OCI-LY1 (cell line): ENCODE measurements around the gene HUS1.
A peak's percentile ranks its signal among the peaks of the same experiment; 100 is the strongest.

Experiments
- H2AFZ ChIP-seq: fragments of 200-600 bp; sonication (generic), shearing (Covaris generic); 2 replicates; pipeline ENCODE4 v1.6.0; 2014; ENCODE audit warnings: antibody characterized with exemption, mild to moderate bottlenecking, low read length
- H3F3A ChIP-seq: fragments of 200-600 bp; sonication (generic), shearing (Covaris generic); 2 replicates; pipeline ENCODE4 v1.6.0; 2014; ENCODE audit warnings: mild to moderate bottlenecking, antibody characterized with exemption, low read length, moderate library complexity; ENCODE audit not compliant: insufficient read depth
- H3K27ac ChIP-seq: fragments of 200-600 bp; sonication (generic); 2 replicates; pipeline ENCODE4 v1.5.1; 2014; ENCODE audit warnings: low read length, mixed run types, mild to moderate bottlenecking, low read depth; ENCODE audit not compliant: poor library complexity, severe bottlenecking
- H3K27me3 ChIP-seq: fragments of 200-600 bp; sonication (generic); 2 replicates; pipeline ENCODE4 v1.6.0; 2014; ENCODE audit warnings: antibody characterized with exemption, mild to moderate bottlenecking, low read length, moderate library complexity; ENCODE audit not compliant: insufficient read depth
- H3K36me3 ChIP-seq: fragments of 200-600 bp; sonication (generic); 2 replicates; pipeline ENCODE4 v1.6.1; 2014; ENCODE audit warnings: mild to moderate bottlenecking, antibody characterized with exemption, low read length, moderate library complexity, mixed read lengths; ENCODE audit not compliant: insufficient read depth
- H3K4me1 ChIP-seq: fragments of 200-600 bp; sonication (generic); 2 replicates; pipeline ENCODE4 v1.5.1; 2014; ENCODE audit warnings: mild to moderate bottlenecking, low read length, moderate library complexity; ENCODE audit not compliant: insufficient read depth, severe bottlenecking
- H3K4me2 ChIP-seq: fragments of 200-600 bp; sonication (generic), shearing (Covaris generic); 2 replicates; pipeline ENCODE4 v1.6.1; 2014; ENCODE audit warnings: low read length
- H3K4me3 ChIP-seq: fragments of 200-600 bp; sonication (generic); 2 replicates; pipeline ENCODE4 v1.5.1; 2014; ENCODE audit warnings: low read length, low read depth, mild to moderate bottlenecking, mixed read lengths; ENCODE audit not compliant: poor library complexity, severe bottlenecking
- H3K79me2 ChIP-seq: fragments of 200-600 bp; shearing (Covaris generic); 2 replicates; pipeline ENCODE4 v1.6.1; 2016; ENCODE audit warnings: mixed run types, low read length, mixed read lengths; ENCODE audit not compliant: insufficient read depth
- H3K9ac ChIP-seq: fragments of 200-600 bp; sonication (generic), shearing (Covaris generic); 2 replicates; pipeline ENCODE4 v1.6.1; 2014; ENCODE audit warnings: mild to moderate bottlenecking, low read length, mixed read lengths
- H3K9me2 ChIP-seq: fragments of 200-600 bp; sonication (generic), shearing (Covaris generic); 2 replicates; pipeline ENCODE4 v1.6.1; 2014; ENCODE audit warnings: low read depth, mild to moderate bottlenecking, low read length, mixed read lengths
- H3K9me3 ChIP-seq: fragments of 200-600 bp; shearing (Covaris generic); 2 replicates; pipeline ENCODE4 v1.6.1; 2014; ENCODE audit warnings: low read length, mixed read lengths
- H4K20me1 ChIP-seq: fragments of 200-600 bp; sonication (generic), shearing (Covaris generic); 2 replicates; pipeline ENCODE4 v1.6.0; 2016; ENCODE audit warnings: mild to moderate bottlenecking, low read length; ENCODE audit not compliant: insufficient read depth
- EZH2 ChIP-seq: fragments of 200-600 bp; sonication (generic), shearing (Covaris generic); IDR thresholded peaks from 2 replicates; pipeline ENCODE4 v1.8.0; 2017; ENCODE audit warnings: borderline replicate concordance, mixed run types, mild to moderate bottlenecking, antibody characterized with exemption, low read length, moderate library complexity, mixed read lengths
- TF ChIP-seq, protein P1 (sequence below): fragments of 200-600 bp; sonication (generic), shearing (Covaris generic); IDR thresholded peaks from 2 replicates; pipeline ENCODE4 v1.5.1; 2017; ENCODE audit warnings: mild to moderate bottlenecking, antibody characterized with exemption, low read length, moderate library complexity, mixed read lengths

HUS1 gene

DNA sequence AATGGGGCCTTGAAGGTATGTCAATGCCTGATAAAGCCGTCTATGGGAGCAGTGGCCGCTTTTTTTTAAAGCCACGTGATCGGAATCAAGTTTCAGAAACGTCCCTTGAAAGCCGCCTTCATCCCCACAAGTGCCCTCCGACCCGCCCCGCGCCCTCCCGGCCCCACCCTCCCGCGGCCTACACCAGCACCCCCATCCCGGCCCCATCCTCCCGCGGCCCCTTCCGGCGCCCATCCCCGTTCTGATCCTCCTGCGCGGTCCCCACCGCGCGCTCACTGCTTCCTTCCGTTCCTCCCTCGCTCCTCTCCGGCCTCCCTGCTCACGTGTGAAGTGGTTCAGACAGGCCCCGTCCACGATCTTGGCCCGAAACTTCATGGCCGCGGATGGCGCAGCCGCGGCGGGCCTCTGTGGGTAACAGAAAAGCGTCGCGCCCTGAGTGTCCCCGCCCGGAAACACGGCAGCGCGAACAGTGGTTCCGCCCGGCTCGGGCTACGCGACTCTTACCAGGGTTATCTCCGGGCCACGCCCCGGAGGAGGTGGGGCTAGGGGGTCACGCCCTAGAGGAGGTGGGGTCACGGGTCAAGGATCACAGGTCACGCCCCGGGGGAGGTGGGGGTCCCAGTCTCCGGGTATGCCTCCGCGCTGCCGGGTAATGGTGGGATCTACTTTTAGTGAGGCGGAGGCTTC, at the start of gene HUS1:
Gene HUS1 (minus strand): TSS at position 471 of the 687 bp plus-strand sequence. CDS start 96 bp downstream, at position 375.
- Histone ChIP-seq H3K9ac (peak within 1 kb of the TSS; percentile 94), H4K20me1 (no peaks in the 10 kb centered on the region), H2AFZ (peak within 1 kb of the TSS; percentile 86), H3K27ac (peak within 1 kb of the TSS; percentile 87), H3F3A (0 out of 2 replicates have a peak, but pooled peaks cover 5% of the 10 kb centered on the region), H3K4me2 (peak within 1 kb of the TSS; percentile 94), H3K9me3 (no peaks in the 10 kb centered on the region), H3K9me2 (no peaks in the 10 kb centered on the region), H3K79me2 (no peaks in the 10 kb centered on the region), H3K27me3 (no peaks in the 10 kb centered on the region), H3K36me3 (peaks cover 41% of the 10 kb centered on the region), H3K4me1 (peaks cover 23% of the 10 kb centered on the region), H3K4me3 (peak within 1 kb of the TSS; percentile 78)
- TF ChIP-seq EZH2, result no peak
- TF ChIP-seq, protein P1, sequence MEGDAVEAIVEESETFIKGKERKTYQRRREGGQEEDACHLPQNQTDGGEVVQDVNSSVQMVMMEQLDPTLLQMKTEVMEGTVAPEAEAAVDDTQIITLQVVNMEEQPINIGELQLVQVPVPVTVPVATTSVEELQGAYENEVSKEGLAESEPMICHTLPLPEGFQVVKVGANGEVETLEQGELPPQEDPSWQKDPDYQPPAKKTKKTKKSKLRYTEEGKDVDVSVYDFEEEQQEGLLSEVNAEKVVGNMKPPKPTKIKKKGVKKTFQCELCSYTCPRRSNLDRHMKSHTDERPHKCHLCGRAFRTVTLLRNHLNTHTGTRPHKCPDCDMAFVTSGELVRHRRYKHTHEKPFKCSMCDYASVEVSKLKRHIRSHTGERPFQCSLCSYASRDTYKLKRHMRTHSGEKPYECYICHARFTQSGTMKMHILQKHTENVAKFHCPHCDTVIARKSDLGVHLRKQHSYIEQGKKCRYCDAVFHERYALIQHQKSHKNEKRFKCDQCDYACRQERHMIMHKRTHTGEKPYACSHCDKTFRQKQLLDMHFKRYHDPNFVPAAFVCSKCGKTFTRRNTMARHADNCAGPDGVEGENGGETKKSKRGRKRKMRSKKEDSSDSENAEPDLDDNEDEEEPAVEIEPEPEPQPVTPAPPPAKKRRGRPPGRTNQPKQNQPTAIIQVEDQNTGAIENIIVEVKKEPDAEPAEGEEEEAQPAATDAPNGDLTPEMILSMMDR, result no peak

GRCh38 chr7:48028938-48029337, 49.5 kb upstream of the HUS1 start, which contains the start of gene SUN3:
SUN3 (minus strand) TSS chr7:48029107; CDS start chr7:48028938, 169 bp downstream.
- no peak for TF ChIP-seq EZH2
- TF ChIP-seq, protein P1, result no peak
- H3K9ac ChIP-seq, result no peak within 1 kb of the TSS
- H3K4me3 ChIP-seq, result no peak within 1 kb of the TSS
- no peak within 1 kb of the TSS for H2AFZ ChIP-seq
- H3K4me2 ChIP-seq, result no peak within 1 kb of the TSS
- H3K36me3 ChIP-seq, result no peaks in the 10 kb centered on the region
- no peaks in the 10 kb centered on the region for H4K20me1 ChIP-seq
- H3F3A ChIP-seq, result no peaks in the 10 kb centered on the region
- no peak within 1 kb of the TSS for H3K27ac ChIP-seq
- H3K79me2 ChIP-seq, result no peaks in the 10 kb centered on the region
- H3K9me3 ChIP-seq, result 0 out of 2 replicates have a peak, but pooled peaks cover 2% of the 10 kb centered on the region
- H3K4me1 ChIP-seq, result no peaks in the 10 kb centered on the region
- H3K9me2 ChIP-seq, result no peaks in the 10 kb centered on the region
- H3K27me3 ChIP-seq, result peaks cover 7% of the 10 kb centered on the region; the same call in 1 of the 2 replicates

GRCh38 chr7:48025624-48026023, 46.2 kb upstream of the HUS1 start:
- Histone ChIP-seq H3K4me1 (no peaks in the 10 kb centered on the region), H3K4me2 (no peak overlapping the region), H4K20me1 (no peaks in the 10 kb centered on the region), H3F3A (no peaks in the 10 kb centered on the region), H3K9me2 (no peaks in the 10 kb centered on the region), H3K9me3 (0 out of 2 replicates have a peak, but pooled peaks cover 2% of the 10 kb centered on the region), H3K4me3 (no peak overlapping the region), H3K79me2 (no peaks in the 10 kb centered on the region), H3K9ac (no peak overlapping the region), H3K36me3 (no peaks in the 10 kb centered on the region), H2AFZ (no peak overlapping the region), H3K27ac (no peak overlapping the region), H3K27me3 (peaks cover 7% of the 10 kb centered on the region; the same call in 1 of the 2 replicates)
- TF ChIP-seq EZH2, result no peak
- TF ChIP-seq, protein P1, result no peak
